Endometrium (tissue), 2 donors: Measurements from ENCODE around the gene REEP1.
"Not testable (repeated sequence)": the region's sequence is repeated elsewhere in the genome, so short reads cannot be mapped to it uniquely, and the experiment has no call there.

Experiments
- FAIRE-seq: peaks from 2 replicates; lab custom pipeline; 2012; peaks lifted over from hg19 to GRCh38; lab: Jason Lieb, UNC
- donor health status: control.
- donor health status: control.

The REEP1 gene

DNA sequence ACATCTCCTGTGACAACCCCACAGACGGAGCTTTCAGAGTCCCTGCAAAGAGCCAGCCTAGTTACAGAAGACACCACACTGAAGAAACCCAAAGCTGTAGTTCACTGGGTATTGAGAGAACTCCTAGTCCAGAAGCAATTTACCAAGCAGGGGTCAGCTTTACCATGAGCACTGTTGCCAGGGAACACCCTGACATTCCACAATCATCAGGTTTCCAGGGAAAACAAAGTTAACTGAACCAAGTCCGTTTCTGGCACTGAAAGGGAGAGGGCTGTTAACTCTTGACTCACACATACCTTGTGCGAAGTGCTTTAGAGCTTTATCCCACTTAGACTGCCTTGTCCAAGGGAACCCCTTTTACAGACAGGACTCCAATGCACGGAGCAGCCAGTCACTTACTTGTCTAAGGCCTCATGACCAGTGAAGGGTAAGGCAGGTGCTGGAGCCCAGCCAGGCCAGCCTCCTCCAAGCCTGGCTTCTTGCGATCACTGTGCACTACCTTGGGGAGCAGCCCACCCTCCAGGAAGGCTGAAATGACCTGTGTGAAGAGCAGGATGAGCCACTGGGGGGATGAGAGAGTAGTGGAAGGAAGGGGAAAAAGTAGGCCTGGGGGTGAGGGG lies 53.9 kb downstream of the REEP1 start:
- FAIRE-seq, result no peak

GRCh38 chr2:86281066-86281700 lies 56.2 kb downstream of the REEP1 start:
- no peak for FAIRE-seq

DNA sequence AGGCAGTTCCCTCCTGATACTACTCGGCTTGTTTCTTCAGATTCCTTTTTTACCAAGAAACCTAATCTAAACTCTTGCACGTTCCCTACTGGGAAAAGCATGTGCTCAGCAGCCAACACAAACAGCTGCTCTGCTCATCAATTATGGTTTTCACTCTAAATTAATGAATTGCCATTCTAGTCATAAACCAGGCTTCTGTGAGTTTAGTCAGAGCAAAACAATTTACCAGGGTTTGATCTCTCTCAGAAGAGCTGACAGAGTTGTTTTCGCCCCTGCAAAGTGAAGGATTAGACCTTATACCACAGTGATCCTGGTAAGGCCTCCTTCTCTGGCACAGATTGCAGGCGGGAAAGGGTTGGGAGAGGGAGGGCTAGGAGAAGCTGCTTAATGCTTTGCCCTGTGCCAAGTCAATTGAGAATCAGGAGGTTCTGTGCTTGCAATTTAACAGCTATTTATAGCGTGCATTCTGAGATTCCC lies 57.2 kb downstream of the REEP1 start:
- FAIRE-seq, result no peak

GRCh38 chr2:86275962-86276361 lies 61.5 kb downstream of the REEP1 start:
- FAIRE-seq, result no peak

DNA sequence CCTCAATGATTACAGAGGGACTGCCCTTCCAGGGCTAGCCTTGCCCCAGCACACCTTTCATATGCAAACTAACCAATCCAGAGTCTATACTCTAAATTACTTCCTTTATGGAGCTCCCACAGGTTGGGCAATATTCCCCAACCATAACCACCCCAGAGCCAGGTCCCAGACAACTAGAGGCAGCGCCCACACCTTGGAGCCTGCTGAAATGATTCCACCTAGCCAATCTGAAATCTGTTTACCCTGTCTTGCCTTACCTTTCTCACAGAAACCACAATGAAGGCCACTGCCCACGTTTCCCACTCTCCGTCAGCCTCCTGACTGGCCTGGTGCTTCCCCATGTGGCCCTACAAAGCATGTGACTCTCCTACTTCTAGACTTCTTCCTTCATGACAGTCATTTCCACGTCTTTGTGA lies 62.0 kb downstream of the REEP1 start:
- FAIRE-seq, result no peak

- FAIRE-seq, result no peak
These were observed 62.5 kb downstream of the REEP1 start for GRCh38 chr2:86274918-86275275.

DNA sequence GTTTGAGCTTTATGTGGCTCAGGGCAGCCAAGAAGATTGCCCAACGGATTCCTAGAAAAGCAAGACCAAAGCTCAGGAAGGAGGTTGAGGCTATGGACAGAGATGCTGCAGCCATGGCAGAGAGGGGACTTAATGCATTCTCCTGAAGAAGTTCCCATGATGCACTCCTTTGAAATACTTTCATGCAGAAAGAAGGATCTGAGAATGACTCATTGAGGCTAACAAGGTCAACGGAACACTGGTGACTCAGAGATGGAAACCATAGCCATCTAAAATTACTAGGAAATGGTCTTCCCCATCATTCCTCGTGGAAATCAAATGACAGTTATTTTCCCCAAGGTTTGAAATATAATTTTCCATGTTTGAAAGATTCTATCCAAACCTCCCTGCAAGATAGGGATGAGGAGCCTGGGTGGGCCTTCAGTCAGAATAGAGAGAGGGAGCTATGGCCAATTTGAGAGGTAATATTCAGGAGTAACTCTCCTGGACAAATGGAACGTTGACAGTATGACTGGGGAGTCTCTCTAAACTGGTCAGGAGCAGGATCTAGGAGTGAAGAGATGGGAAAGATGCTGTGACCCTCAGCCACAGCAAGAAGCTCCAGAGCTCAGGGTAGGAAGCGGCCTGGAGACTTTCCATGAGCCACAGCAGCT lies 63.0 kb downstream of the REEP1 start:
- FAIRE-seq, result no peak

GRCh38 chr2:86272111-86272510 lies 65.3 kb downstream of the REEP1 start:
- FAIRE-seq, result no peak

DNA sequence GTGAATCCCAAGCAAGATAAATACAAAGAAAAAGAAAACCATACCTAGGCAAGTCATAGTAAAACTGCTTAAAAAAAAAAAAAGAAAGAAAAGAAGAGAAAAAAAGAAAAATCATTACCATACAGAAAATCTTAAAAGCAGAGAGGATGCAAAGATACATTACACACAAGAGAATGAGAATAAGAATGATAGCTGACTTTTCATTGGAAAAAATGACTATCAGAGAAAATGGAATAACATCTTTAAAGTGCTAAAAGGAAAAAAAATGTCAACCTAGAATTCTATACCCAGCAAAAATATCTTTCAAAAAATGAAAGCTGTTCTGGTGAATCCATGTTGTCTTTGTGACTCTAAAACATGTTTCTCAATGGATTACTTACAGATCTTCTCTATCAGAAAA lies 66.2 kb downstream of the REEP1 start:
- FAIRE-seq, result no peak

GRCh38 chr2:86263956-86264355 lies 73.5 kb downstream of the REEP1 start:
- FAIRE-seq, result no peak

- no peak for FAIRE-seq
These were observed 76.4 kb downstream of the REEP1 start for GRCh38 chr2:86260978-86261377.

- FAIRE-seq, result no peak
These were observed 79.3 kb downstream of the REEP1 start for GRCh38 chr2:86258106-86258505.

DNA sequence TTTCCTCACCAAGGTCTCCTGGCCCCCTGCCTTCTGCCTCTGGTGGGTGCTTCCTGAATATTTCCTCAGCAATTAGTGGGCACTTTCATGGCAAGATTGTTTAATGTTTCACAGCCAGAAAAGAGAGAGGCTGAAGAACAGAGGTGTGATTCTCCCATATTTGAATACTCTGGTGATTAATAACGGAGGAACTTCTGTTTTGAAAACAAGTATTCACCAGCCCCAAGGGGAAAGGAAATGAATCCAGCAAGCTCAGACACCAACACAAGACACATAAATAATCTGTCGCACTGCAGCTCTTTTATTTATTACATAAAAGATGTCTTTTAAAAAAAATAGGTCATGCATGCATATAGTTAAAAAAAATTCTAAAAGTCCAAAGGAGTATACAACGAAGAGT lies 80.4 kb downstream of the REEP1 start:
- no peak for FAIRE-seq

GRCh38 chr2:86256300-86256699 lies 81.1 kb downstream of the REEP1 start:
- no peak for FAIRE-seq

DNA sequence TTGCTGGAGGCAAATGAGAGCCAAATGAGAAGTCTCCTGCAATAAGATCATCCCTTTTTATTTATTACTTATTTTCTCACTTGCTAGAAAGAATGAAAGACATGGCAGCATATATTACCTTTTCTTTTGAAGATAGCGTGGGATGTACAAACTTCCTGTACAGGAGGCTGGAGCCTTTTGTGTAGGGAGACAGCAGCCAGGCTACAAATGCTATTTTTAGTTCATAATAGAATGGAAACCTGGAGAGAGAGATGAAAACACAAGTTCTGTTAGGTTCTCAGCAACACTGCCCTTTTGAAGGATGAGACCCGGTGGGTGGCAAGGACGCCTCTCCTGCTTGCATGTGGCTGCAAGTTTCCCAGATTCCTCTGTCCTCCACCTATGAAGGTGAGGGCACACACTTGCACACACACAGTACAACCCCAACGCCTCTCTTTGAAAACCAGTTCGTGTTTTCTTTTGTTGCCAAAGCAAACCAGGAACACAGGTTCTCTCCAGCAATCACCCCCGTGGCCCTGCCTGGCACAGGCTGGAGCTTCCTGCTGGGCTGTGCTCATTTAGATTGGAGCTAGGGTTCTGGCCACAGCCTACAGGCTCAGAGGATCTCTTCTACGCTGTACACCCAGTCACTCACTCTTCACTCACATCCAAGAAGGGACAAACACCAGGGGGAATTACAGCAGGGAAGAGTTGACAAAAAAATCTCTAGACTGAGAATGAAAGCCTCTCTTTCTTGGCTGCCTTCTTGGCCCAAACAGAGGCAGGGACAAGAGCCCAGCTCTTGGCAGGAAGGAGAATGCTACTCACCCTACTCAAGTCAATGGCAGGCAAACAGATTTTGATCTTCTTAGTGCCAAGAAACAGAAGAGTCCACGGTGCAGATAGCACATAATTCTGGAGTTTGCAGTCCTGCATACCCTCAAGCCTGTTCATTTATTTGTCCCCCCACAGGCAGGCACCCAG lies 82.6 kb downstream of the REEP1 start:
- FAIRE-seq, result no peak

DNA sequence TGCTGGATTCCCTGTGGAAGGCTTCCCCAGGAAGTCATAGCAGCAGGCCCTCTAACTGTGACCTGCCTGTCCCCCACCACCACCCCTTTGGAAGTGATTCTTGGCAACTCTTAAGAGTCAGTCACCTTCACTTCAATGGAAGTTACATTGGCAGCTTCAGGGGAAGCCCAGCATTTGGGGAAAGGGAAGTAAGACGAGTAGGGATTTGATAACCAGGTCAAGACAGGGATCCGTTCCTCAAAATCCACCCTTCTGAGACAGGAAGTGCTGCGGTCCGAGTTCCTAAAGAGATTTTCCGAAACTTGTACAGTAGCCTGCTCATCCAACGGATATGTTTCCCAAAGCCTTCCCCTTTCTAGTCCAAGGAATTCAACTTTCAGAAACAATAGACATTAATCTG lies 84.0 kb downstream of the REEP1 start:
- no peak for FAIRE-seq

DNA sequence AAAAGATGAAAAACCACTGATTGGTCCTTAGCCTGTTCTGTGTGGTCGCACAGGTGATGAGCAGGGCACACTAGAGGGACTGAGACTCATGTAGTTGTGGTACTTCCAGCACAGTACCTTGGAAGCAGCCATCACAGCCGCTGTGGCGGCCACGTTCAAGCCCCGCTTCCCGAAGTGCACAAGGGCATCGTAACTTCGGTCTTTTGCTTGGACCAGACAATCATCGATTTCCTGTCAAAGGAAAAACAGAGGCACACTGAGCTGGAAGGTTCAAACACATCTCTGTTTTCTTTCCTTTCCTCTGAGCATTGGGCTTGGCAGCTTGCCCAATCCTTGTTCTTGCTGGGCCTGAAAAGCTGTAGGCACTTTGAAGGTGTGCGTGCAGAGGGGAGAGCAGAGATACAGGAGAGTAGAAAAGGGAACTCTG lies 85.6 kb downstream of the REEP1 start:
- no peak for FAIRE-seq

DNA sequence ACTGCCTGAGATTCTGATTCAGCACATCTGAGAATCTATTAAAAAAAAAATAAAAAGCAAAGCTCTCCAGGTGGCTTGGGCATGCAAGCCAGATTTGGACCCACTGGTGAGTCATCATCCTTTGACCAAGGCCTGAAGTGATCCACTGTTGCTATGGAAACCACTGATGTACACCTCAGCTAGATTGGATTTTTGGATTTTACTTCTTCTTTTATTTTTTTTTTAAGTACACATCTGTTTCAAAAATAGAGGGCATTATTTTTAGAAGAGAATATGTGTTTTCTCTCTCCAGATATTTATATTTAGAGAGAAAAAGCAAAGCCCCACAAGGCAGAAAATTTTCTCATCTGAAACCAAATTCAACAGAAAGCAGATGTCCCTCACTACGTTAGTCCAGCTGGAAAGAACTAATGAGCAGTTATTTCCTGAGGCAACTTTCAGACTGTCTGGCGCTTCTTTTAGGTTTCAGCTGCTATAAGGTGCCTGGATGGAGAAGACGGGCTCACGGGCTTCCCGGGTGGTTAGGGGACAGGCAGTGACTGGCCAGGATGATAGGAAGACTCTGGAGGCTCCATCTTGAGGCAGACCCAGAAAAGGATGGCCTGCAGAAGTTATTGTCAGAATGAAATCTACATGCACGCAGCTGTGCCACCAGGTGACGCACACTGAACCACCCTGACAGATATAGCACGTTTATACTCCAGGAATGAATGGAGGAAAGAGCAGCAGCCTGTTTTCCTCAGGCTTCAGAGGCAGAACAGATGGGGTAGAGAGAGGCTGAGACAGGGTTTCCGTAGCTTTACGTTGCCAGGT lies 87.6 kb downstream of the REEP1 start:
- FAIRE-seq, result peak; percentile 31

- no peak for FAIRE-seq
These were observed 88.2 kb downstream of the REEP1 start for GRCh38 chr2:86249176-86249575.

DNA sequence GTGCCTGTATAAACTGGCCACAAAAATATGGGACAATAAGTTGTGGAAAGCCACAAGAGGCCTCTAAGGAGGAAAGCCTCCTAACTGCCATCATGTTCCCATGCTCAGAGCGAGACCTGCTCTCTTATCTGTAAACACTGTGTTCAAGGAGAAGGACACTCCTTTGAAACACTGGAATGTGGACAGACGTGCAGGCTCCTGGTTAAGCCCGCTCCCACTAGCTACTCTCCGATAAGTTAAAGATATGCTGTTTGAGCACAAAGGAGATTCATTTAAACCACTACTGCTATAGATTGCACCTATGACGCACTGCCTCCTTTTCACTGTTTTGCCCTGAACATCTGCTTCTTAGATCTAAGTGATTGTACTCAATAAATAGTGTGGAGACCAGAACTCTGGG lies 92.2 kb downstream of the REEP1 start:
- FAIRE-seq, result not testable (repeated sequence)

DNA sequence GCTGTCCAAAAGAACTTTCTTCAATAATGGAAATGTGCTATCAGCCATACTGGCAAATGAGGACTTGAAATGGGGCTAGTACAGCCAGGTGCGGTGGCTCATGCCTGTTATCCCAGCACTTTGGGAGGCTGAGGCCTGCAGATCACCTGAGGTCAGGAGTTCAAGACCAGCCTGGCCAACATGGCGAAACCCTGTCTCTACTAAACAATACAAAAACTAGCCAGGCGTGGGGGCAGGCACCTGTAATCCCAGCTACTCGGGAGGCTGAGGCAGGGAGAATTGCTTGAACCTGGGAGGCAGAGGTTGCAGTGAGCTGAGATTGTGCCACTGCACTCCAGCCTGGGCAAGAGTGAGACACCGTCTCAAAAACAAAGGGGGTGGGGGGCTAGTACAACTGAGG lies 92.6 kb downstream of the REEP1 start:
- not testable (repeated sequence) for FAIRE-seq
